ENCODE measurements around the gene SYT5. TPM values are rescaled to one million over a fixed set of nuclear protein-coding genes. Genes with fewer than 3 reads are reported as not detected.
A peak's percentile ranks its signal among the peaks of the same experiment; 100 is the strongest.
"Not testable (repeated sequence)": the region's sequence is repeated elsewhere in the genome, so short reads cannot be mapped to it uniquely, and the experiment has no call there.

Gene SYT5
- total and polyA plus RNA-seq, 3 experiments from 2014 or later = 0.37 TPM; not detected in 2

- H3K27ac Mint-ChIP-seq; H3K36me3 Mint-ChIP-seq; CTCF ChIA-PET; H3K9me3 Mint-ChIP-seq; H3K4me3 ChIP-seq (ENCODE audit: low read length); H3K9me3 ChIP-seq (ENCODE audit: low read length); H3K27ac ChIP-seq (ENCODE audit: low read depth, low read length); POLR2A ChIA-PET; DNase-seq; H3K36me3 ChIP-seq (ENCODE audit: insufficient read depth, low read length): not testable (repeated sequence)
- Mint-ChIP-seq H3K27me3 (peaks cover 73 to 78% of the 10 kb centered on the region in 2 donors), H3K4me1 (peaks cover 4 to 19% (median 13%) of the 10 kb centered on the region in 3 donors), H3K4me3 (peak overlapping the region in 4 of 7 donors; percentile 30 to 59 (median 52))
- peaks cover 21% of the 10 kb centered on the region for H3K4me1 ChIP-seq (ENCODE audit: insufficient read depth, low read length)
- peaks cover 64% of the 10 kb centered on the region for H3K27me3 ChIP-seq (ENCODE audit: insufficient read depth, low read length, poor library complexity, severe bottlenecking)
These were observed 7.8 kb downstream of the SYT5 start for GRCh38 chr19:55172318-55172717.

GRCh38 chr19:55171440-55171839 lies 8.6 kb downstream of the SYT5 start:
- Mint-ChIP-seq H3K27ac (no peak overlapping the region), H3K4me1 (peaks cover 12 to 26% (median 20%) of the 10 kb centered on the region in 3 donors), H3K4me3 (peak overlapping the region in 1 of 7 donors; percentile 4), H3K27me3 (peaks cover 72 to 78% of the 10 kb centered on the region in 2 donors), H3K36me3 (peaks cover 0 to 5% (median 0%) of the 10 kb centered on the region in 3 donors), H3K9me3 (peaks cover 0 to 8% (median 5%) of the 10 kb centered on the region in 5 donors)
- Histone ChIP-seq H3K4me3 (ENCODE audit: low read length) (no peak overlapping the region), H3K9me3 (ENCODE audit: low read length) (no peaks in the 10 kb centered on the region), H3K27me3 (ENCODE audit: insufficient read depth, low read length, poor library complexity, severe bottlenecking) (peaks cover 66% of the 10 kb centered on the region), H3K4me1 (ENCODE audit: insufficient read depth, low read length) (peaks cover 30% of the 10 kb centered on the region), H3K36me3 (ENCODE audit: insufficient read depth, low read length) (no peaks in the 10 kb centered on the region), H3K27ac (ENCODE audit: low read depth, low read length) (no peak overlapping the region)
- POLR2A ChIA-PET = no interaction called here
- DNase-seq = no peak
- CTCF ChIA-PET = no interaction called here

DNA sequence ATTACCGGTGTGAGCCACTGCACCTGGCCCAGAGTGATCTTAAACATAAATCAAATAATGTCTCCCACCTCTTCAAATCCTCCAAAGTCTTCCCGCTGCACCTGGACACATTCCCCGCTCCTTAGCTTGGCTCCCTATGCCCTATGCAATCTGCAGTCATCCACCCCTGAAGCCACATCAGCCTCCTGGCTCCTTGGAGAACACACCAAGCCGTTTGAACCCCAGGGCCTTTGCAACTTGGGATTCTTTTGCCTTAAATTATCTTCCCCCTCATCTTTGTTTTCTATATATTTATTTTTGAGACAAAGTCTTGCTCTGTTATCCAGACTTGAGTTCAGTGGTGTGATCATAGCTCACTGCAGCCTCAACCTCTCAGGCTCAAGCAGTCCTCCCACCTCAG lies 11.0 kb downstream of the SYT5 start:
- no peak for DNase-seq
- Mint-ChIP-seq H3K36me3 (peaks cover 0 to 5% (median 0%) of the 10 kb centered on the region in 3 donors), H3K27me3 (peaks cover 69 to 77% of the 10 kb centered on the region in 2 donors), H3K4me1 (peaks cover 12 to 30% (median 21%) of the 10 kb centered on the region in 3 donors), H3K27ac (peak overlapping the region in 1 of 8 donors; percentile 31), H3K4me3 (no peak overlapping the region), H3K9me3 (peaks cover 0 to 8% (median 4%) of the 10 kb centered on the region in 5 donors)
- H3K27me3 ChIP-seq (ENCODE audit: insufficient read depth, low read length, poor library complexity, severe bottlenecking) = peaks cover 56% of the 10 kb centered on the region
- POLR2A ChIA-PET = no interaction called here
- no peaks in the 10 kb centered on the region for H3K9me3 ChIP-seq (ENCODE audit: low read length)
- no peak overlapping the region for H3K27ac ChIP-seq (ENCODE audit: low read depth, low read length)
- H3K4me1 ChIP-seq (ENCODE audit: insufficient read depth, low read length) = peaks cover 32% of the 10 kb centered on the region
- CTCF ChIA-PET = interaction anchor here (1.5 kb wide), 1 partner anchor 335 kb away, joined by 3 read pairs; no protein-coding TSS in a partner anchor
- no peak overlapping the region for H3K4me3 ChIP-seq (ENCODE audit: low read length)
- H3K36me3 ChIP-seq (ENCODE audit: insufficient read depth, low read length) = no peaks in the 10 kb centered on the region

- Mint-ChIP-seq H3K27ac (peak within 1 kb of the TSS in 6 of 8 donors; percentile 1 to 76 (median 40)), H3K4me3 (peak within 1 kb of the TSS; percentile 18 to 75 (median 55)), H3K4me1 (peaks cover 12 to 17% (median 12%) of the 10 kb centered on the region in 3 donors), H3K36me3 (peaks cover 0 to 5% (median 0%) of the 10 kb centered on the region in 3 donors), H3K27me3 (peaks cover 66 to 71% of the 10 kb centered on the region in 2 donors), H3K9me3 (peaks cover 0 to 6% (median 3%) of the 10 kb centered on the region in 5 donors)
- Histone ChIP-seq H3K9me3 (ENCODE audit: low read length) (no peaks in the 10 kb centered on the region), H3K4me3 (ENCODE audit: low read length) (peak within 1 kb of the TSS; percentile 26), H3K36me3 (ENCODE audit: insufficient read depth, low read length) (no peaks in the 10 kb centered on the region), H3K27me3 (ENCODE audit: insufficient read depth, low read length, poor library complexity, severe bottlenecking) (peaks cover 40% of the 10 kb centered on the region), H3K4me1 (ENCODE audit: insufficient read depth, low read length) (peaks cover 20% of the 10 kb centered on the region), H3K27ac (ENCODE audit: low read depth, low read length) (peak within 1 kb of the TSS; percentile 45)
- CTCF ChIA-PET = no interaction called here
- POLR2A ChIA-PET = interaction anchor here (0.6 kb wide), 1 partner anchor 41 kb away, joined by 3 read pairs; no protein-coding TSS in a partner anchor
- DNase-seq = peak; percentile 20 to 69 (median 42)
These were observed 13.4 kb downstream of the SYT5 start, which contains the start of gene DNAAF3 for GRCh38 chr19:55166530-55167268. Gene DNAAF3 (minus strand): TSS chr19:55166613. CDS start chr19:55166413, 200 bp downstream.

GRCh38 chr19:55165952-55166529 lies 14.0 kb downstream of the SYT5 start:
- H3K36me3 Mint-ChIP-seq = peaks cover 0 to 5% (median 0%) of the 10 kb centered on the region in 3 donors
- Histone ChIP-seq H3K4me3 (ENCODE audit: low read length) (peak overlapping the region; percentile 26), H3K9me3 (ENCODE audit: low read length) (no peaks in the 10 kb centered on the region), H3K27me3 (ENCODE audit: insufficient read depth, low read length, poor library complexity, severe bottlenecking) (peaks cover 33% of the 10 kb centered on the region), H3K27ac (ENCODE audit: low read depth, low read length) (no peak overlapping the region), H3K4me1 (ENCODE audit: insufficient read depth, low read length) (peaks cover 20% of the 10 kb centered on the region), H3K36me3 (ENCODE audit: insufficient read depth, low read length) (no peaks in the 10 kb centered on the region)
- peaks cover 62 to 65% of the 10 kb centered on the region in 2 donors for H3K27me3 Mint-ChIP-seq
- H3K9me3 Mint-ChIP-seq = peaks cover 0 to 6% (median 3%) of the 10 kb centered on the region in 5 donors
- ChIA-PET CTCF (no interaction called here), POLR2A (no interaction called here)
- peak overlapping the region in 3 of 8 donors; percentile 52 to 76 (median 69) for H3K27ac Mint-ChIP-seq
- H3K4me3 Mint-ChIP-seq = peak overlapping the region in 5 of 7 donors; percentile 19 to 75 (median 59)
- H3K4me1 Mint-ChIP-seq = peaks cover 12 to 17% (median 12%) of the 10 kb centered on the region in 3 donors
- DNase-seq = peak in 2 of 5 donors; percentile 33 to 66

GRCh38 chr19:55161571-55162322 lies 18.3 kb downstream of the SYT5 start:
- H3K9me3 ChIP-seq (ENCODE audit: low read length) = no peaks in the 10 kb centered on the region
- no peaks in the 10 kb centered on the region for H3K36me3 ChIP-seq (ENCODE audit: insufficient read depth, low read length)
- Mint-ChIP-seq H3K9me3 (peaks cover 0 to 4% (median 2%) of the 10 kb centered on the region in 5 donors), H3K27me3 (peaks cover 53 to 66% of the 10 kb centered on the region in 2 donors), H3K4me3 (no peak overlapping the region), H3K27ac (no peak overlapping the region), H3K36me3 (peaks cover 0 to under 1% (median 0%) of the 10 kb centered on the region in 3 donors), H3K4me1 (peaks cover 7 to 12% (median 11%) of the 10 kb centered on the region in 3 donors)
- DNase-seq = no peak
- CTCF ChIA-PET = interaction anchor here (1.6 to 2.1 kb wide), 2 partner anchors 21 to 342 kb away, joined by 3 to 11 read pairs; no protein-coding TSS in a partner anchor
- H3K4me1 ChIP-seq (ENCODE audit: insufficient read depth, low read length) = peaks cover 9% of the 10 kb centered on the region
- POLR2A ChIA-PET = no interaction called here
- H3K27ac ChIP-seq (ENCODE audit: low read depth, low read length) = no peak overlapping the region
- H3K4me3 ChIP-seq (ENCODE audit: low read length) = no peak overlapping the region
- H3K27me3 ChIP-seq (ENCODE audit: insufficient read depth, low read length, poor library complexity, severe bottlenecking) = peaks cover 15% of the 10 kb centered on the region

GRCh38 chr19:55160986-55161365 lies 19.1 kb downstream of the SYT5 start:
- H3K4me3 Mint-ChIP-seq = peak overlapping the region in 1 of 7 donors; percentile 3
- peaks cover 0 to 4% (median 0%) of the 10 kb centered on the region in 5 donors for H3K9me3 Mint-ChIP-seq
- peaks cover 6 to 9% (median 7%) of the 10 kb centered on the region in 3 donors for H3K4me1 Mint-ChIP-seq
- Histone ChIP-seq H3K9me3 (ENCODE audit: low read length) (no peaks in the 10 kb centered on the region), H3K4me1 (ENCODE audit: insufficient read depth, low read length) (peaks cover 7% of the 10 kb centered on the region), H3K36me3 (ENCODE audit: insufficient read depth, low read length) (no peaks in the 10 kb centered on the region), H3K27me3 (ENCODE audit: insufficient read depth, low read length, poor library complexity, severe bottlenecking) (peaks cover 11% of the 10 kb centered on the region), H3K4me3 (ENCODE audit: low read length) (no peak overlapping the region), H3K27ac (ENCODE audit: low read depth, low read length) (no peak overlapping the region)
- H3K27ac Mint-ChIP-seq = no peak overlapping the region
- H3K36me3 Mint-ChIP-seq = no peaks in the 10 kb centered on the region
- ChIA-PET POLR2A (no interaction called here), CTCF (interaction anchor here (1.0 to 2.1 kb wide), 4 partner anchors 13 to 343 kb away, joined by 3 to 11 read pairs (median 4); no protein-coding TSS in a partner anchor)
- no peak for DNase-seq
- H3K27me3 Mint-ChIP-seq = peaks cover 50 to 63% of the 10 kb centered on the region in 2 donors

Data from CD8-positive, alpha-beta memory T cell (primary cell).